ENCODE data around the gene C1QTNF3.
"Not testable (repeated sequence)": the region's sequence is repeated elsewhere in the genome, so short reads cannot be mapped to it uniquely, and the experiment has no call there.

Gene C1QTNF3, protein sequence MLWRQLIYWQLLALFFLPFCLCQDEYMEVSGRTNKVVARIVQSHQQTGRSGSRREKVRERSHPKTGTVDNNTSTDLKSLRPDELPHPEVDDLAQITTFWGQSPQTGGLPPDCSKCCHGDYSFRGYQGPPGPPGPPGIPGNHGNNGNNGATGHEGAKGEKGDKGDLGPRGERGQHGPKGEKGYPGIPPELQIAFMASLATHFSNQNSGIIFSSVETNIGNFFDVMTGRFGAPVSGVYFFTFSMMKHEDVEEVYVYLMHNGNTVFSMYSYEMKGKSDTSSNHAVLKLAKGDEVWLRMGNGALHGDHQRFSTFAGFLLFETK

DNA sequence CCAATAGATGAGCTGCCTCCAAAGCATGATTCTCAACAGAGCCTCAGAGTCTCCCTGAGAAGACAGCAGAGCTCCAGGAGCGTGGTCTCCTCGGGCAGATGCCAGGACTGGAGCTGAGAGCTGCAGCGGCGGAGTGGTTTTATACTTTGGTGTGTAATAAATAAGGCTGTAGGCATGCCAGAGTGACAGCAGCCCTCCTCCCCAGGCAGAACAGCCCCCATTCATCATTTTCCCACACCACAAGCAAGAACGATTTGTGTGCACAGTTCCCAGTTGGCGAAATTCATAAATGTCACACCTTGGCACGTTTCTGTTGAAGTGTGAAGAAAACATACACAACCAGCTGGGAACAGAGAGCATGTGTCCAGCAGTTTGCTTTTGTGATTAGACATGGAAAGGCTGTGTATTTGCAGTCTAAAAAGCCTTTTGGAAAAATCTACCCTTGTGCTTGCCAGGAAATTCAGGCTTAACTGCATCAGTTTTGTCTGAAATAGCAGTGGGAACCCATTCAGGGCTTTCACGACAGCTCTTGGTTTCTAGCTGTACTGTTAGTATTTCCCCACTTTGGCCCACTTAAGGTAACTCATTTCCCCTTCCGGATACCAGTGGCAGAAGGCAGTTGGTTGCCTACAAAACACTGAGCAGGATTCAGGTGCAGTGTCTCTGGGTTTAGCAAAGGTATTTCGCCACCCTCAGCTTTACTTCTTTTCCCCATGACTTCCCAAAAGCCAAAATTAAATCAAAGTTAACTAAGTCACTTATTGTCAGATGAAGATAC is at the start of gene C1QTNF3:
Gene C1QTNF3, minus strand, starts transcription at position 115 of the 778 bp plus-strand sequence. Its CDS starts 88 bp downstream, at position 27.
- DNase-seq = no peak

DNA sequence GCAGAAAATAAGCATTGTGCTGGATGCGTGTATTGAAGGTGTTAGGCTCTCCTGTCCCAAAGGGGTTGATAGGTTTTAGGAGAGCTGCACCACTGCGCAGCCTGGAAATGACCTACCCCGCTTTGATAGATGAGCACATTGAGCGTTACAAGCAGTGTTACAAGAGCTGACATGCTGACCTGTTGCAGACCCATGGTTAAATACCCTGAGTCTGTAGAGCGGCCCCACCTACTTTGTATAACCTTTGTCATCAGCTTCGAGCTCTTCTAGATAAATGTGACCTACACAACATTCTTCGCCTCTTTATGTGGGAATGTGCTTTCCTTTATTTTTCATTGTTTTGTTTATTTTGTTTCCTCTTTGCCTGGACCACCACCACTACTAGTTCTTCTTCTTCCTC is 48.0 kb upstream of the C1QTNF3 start:
- DNase-seq = not testable (repeated sequence)

DNA sequence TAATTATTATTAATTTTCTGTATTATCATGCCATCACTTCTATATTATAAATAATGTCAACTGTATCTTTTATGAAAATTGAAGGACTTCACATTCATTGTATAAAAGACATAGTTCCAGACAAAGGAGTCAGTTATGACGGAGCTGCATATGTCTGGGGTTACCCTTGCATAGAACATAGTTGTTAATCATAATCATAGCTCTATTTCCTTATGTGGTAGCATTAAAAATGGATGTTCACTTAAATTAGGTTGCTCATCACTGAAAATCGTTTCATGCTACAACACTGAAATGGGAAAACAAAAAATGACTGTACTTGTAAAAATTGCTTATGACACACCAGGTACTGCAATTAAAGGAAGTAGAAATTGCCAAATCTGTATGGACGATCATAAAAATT is 46.8 kb upstream of the C1QTNF3 start:
- not testable (repeated sequence) for DNase-seq

DNA sequence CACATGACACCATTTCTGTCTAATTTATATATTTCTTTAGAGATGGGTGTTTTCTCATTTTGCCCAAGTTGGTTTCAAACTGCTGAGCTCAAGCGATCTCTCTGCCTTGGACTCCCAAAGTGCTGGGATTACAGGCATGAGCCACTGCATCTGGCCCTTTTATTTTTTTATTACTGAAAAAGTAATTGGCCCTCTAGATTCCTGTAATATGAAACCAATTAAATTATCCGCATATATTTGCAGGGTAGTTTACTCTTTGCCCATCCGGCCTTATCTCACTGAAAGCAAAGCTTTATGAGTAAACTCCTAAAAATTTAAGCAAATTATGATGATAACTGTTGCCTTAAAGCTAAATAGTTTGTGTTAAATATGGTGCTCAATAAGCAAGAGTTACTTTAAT is 44.7 kb upstream of the C1QTNF3 start:
- not testable (repeated sequence) for DNase-seq

DNA sequence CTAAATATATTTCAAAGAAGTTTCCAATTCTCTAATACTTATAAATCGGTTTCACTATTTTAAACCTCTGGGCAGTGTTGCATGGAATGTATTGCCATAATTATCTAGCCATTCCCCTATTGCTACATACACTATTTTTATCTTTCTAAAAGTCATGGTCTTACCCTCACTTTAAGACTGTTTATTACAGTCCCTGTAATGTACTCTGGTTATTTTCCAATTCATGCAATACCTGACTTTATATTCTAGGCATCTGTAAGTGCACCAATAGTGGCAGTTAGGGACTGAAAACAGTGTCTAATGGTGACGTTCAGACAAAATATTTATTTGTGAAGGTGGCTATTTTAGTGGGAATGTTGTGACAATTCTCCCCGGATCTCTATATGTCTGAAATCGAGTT is 40.9 kb upstream of the C1QTNF3 start:
- not testable (repeated sequence) for DNase-seq

DNA sequence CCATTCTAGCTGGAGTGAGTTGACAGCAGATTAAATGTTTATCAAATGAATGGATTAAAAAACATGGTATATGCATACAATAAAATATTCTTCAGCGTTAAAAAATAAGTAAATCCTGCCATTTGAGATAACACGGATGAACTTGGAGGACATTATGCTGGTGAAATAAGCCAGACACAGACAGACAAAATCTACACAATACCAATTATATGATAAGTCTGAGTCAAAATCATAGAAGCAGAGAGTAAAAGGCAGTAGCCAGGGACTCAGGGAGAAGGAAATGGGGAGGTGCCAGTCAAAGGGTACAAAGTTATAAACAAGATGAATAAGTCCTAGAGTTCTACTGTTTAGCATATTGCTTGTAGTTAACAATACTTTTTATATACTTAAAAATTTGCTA is 36.5 kb upstream of the C1QTNF3 start:
- DNase-seq = not testable (repeated sequence)

DNA sequence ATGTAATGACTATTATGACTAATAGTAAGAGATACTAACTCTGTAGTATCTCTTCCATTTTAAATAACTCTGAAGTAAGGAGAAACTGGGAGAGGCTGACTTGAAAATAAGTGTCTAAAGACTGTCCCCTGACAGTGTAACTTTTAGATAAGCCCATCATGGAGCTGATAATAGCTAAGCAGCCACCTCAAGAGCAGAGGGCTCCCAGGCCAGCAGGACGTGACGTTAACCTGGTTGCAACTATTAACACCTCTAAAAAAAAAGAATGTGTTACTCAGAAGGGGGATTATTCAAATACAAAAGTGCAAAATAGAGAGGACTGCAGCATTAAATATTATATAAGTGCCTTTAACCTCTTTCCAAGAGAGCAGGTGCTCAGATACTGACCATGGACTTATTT is 34.6 kb upstream of the C1QTNF3 start:
- DNase-seq = not testable (repeated sequence)

DNA sequence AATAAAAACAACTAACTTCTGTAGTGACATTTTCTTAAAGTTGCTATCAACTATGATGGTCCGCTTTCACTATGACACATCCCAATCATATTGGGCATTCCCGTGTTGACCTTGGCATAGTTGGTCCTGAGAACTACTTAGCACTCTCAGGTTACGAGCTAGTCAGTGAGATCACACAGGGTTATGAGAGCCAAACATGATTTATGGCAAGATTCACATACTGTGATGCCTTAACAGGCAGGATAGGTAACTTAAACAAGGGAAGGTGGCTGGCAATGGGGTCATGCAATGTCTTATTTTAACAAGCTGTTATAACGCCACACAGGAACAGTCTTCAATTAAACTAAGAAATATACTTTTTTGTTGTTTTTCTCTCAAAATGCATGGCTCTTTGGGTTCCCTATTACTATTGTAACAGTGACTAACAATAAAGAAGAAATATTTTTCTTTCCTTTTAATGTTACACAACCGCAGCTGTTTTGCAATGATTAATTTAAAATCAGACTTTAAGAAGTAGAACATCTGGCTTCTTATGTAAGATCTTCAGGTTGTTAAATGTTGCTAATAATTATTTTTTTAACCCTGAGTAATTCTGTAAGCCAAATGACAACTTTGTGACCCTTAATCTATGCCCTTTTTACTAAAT is 33.8 kb upstream of the C1QTNF3 start:
- DNase-seq = not testable (repeated sequence)

DNA sequence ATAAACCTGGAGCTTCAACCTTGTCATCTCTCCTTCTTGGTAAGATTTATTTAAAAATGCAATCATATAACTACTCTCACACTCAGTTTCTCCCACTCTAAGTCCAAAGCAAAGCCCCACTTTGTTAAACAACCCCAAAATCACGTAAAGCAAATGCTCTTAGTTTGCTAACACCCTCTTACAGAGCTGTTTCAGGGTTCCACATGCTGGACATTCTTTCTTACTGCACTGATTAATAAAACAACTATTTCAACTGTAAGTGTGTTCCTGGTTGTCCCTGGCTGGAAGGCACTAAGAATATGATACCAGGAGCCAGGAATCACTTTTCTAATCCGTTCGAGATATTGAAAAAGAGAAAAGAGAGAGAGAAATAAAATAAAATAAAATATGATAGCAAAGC is 31.5 kb upstream of the C1QTNF3 start:
- DNase-seq = not testable (repeated sequence)

DNA sequence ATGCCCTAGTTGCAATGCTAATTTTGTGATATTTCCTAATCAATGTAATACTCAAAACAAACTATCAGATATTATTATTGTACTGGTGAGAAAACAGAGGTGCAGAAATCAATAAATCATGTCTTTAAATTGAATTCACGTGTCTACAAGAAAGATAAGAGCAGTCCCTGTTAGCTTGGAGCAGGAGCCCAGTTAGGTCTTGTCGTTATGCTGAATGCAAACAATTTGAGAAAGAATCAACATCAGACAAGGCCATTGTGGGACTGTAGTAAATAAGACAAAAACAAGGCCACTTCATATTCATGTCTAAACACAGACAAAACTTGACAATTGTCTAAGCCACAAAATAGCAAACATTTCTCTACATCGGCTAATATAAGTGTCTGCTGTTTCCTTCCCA is 31.1 kb upstream of the C1QTNF3 start:
- not testable (repeated sequence) for DNase-seq

DNA sequence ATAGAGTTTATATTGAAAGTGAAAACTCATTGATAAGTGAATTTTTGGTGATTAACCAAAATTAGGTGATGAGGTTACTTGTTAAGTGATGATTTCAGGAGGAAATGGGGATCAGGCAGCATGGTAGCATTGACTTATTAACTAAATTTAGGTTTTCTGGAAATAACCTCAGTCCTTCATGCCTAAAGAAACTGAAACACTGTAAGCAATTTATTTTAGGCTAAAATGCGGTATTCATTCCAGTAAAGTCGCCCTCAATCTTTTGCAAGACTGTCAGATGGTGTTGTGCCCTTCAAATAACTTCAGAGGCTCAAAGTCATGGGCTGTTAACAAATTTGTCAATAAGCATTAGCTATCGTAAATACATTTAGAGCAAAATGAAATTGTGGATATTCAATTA is 27.6 kb upstream of the C1QTNF3 start:
- not testable (repeated sequence) for DNase-seq

DNA sequence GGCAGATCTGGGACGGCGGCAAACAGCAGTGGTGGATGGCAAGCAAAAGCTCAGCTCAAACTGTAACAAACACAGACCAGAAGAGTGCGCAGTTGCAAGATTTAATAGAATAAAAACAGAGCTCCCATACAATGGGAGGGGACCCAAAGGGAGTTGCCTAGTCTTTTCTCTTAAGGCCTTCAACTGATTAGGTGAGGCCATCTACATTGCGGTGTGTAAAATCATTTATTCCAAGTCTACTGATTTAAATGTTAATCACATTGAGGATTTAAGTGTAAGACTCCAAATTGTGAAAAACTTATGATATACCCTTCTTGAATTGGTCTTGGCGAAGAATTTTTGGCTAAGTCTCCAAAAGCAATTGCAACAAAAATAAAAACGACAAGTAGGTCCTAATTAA is 21.6 kb upstream of the C1QTNF3 start:
- DNase-seq = no peak

DNA sequence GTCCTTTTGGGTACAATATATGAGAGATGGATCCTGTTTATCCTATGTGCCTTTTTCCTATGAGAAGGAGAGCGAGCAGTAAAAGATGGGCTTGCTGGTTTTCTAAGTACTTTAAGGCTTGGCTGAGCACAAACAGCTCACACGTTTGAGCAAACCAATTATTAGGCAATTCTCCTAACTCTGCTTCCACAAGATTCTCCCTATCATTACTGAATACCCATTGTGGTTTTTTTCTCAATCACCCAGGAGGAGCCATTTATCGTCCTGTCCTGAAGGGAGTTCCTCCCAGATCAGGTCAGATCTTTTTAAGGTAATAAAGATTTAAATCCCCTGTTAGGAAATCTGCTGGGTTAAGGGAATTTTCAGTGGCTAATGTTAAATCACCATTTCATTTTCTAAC is 19.4 kb upstream of the C1QTNF3 start:
- no peak for DNase-seq

DNA sequence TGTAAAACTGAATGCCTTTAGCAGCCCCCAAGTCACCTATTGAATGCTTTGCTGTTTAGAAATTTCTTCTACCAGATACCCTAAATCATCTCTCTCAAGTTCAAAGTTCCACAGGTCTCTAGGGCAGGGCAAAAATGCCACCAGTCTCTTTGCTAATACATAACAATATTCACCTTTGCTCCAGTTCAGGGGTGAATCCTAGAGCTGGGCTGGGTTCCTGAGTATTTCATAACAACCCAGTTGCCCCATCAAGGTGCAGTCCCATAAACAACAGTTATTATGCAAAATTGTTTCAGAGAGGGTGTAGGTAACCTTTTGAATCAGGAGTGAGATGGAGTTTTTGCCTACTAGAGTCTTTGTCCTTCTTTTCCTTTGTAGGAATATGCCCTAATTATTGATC is 19.0 kb upstream of the C1QTNF3 start:
- DNase-seq = no peak

DNA sequence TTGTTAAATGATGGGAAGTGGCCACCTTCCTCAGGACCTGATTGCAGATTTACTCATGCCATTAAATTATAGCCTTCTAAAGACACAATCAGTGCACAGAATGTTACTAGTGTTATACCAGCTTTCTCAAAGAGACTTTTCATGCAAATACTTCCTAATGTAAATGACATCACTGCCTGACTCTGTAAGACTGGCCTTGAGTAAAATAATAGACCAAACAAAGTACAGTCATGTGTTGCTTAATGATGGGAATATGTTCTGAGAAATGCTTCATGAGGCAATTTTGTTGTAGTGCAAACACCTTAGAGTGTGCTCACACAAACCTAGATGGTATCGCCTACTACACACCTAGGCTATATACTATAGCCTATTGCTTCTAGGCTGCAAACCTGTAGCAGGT is 17.0 kb upstream of the C1QTNF3 start:
- no peak for DNase-seq

DNA sequence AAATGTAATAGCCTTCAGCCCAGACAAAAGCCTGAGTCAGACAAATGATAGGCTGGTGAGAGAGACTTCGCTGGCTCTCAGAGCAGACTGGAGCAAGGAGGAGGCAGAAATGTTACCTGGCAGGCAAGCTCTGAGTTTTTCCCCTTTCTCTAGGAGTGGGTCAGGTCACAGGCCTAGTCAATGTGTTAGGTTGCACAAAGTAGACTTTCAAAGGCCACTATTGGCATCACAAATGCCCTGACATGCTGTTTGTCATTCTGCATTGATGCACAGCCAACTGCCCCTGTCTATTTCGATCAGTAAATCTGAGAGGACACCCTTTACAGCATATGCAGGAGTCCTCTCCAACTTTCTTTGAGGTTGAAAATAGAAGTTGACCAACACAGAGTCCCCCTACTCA is 15.5 kb upstream of the C1QTNF3 start:
- no peak for DNase-seq

DNA sequence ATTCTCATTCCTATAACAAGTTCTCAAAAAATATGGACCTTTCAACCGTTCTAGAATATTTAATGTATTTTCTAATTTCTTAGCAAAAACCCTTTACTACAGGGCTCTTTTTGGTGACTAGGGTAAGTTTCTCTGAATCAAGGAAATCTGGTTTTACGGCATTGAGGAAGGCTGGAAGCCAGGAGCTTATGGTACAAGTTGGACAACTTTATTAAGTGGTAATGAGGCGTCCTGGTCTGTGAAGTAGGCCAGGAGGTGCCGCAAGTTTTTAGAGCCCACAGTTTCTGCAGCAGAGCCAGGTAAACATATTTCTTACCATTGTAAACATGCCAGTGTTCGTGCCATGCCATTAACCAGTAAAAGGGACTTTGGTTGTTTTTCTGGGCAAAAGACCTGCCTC is 14.6 kb upstream of the C1QTNF3 start:
- no peak for DNase-seq

DNA sequence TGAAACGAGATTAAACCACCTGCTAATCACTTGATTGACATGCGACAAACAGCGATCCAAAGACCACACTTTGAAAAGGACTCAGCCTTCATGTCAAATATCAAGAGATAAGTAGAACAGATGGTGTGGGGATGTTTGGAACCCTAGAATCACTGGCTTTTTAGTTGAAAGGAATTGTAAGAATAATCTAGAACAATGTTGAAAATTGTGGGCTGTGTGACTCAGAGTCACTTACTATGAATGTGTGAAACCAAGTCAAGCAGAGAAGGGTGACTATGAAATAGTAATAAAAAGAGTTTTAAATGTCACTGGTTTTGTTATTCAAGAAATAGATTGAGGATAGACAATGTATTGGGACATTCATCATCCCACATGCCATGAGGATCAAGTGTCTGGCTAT is 14.1 kb upstream of the C1QTNF3 start:
- DNase-seq = no peak

DNA sequence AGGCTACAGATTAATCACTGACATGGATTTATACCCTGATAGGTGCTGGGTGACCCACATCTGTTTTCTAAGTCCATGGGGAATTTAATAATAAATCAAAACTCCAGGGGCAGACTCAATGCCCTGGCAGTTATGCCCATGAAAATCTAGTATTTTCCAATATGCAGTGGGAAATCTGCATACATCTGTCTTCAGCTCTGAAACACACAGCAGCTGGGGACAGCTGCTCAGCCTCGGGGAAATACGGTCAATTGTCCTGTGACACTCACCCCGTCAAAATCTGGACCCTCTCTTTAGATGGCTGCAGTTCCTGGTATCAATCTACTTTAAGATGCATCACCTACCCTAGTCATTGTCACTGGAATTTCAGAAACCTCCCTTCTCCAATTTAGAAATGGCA is 12.7 kb upstream of the C1QTNF3 start:
- DNase-seq = no peak

DNA sequence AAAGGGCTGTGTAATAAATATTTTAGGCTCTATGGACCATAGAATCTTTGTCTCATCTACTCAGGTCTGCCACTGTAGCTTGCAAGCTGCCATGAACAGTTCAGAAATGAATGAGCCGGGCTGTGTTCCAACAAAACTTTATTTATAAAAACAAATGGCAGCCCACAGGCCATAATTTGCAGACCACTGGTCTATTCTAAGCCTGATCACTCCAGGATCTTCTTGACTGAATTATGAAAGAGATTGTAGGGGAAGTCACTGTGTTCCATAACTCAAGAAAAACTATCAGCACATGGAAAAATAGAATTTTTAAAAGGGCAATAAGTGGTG is 11.4 kb upstream of the C1QTNF3 start:
- DNase-seq = no peak

DNA sequence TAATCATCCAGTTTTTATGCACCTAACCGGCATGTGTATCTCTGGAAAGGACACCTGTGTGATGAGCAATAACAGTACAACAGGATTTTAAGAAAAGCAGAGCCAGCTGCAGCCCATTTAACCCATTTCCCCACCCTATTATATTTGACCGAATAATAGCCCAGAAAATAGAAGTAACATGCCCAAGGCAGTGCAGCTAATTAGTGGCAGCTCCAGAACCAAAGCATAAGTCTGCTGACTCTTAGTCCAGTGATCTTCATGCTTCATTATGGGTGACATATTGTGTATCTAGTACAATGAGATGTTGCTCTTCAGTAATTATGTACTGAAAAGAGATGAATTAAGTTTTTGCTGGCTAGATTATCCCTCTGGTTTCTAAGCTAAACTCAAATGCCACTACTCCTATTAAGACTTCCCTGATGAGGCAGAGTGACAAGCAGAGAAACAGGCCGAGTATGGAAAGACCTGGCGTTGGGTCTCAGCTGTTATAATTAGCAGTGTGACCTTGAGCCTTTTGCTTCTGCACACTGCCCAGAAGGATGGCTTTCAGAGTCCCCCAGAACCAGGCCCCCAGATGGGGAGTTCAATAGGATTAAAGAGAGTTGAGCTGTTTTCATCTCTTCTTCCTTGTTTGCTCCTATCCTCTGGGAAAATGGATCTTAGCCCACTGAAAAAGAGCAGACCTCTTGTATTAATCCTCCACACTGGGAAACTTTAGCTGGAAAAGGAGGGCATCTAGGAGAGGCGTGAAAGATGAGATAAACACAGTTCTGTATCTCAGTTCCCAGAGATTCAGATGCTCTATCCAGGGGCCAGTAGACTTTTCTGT is 10.8 kb upstream of the C1QTNF3 start:
- DNase-seq = no peak

DNA sequence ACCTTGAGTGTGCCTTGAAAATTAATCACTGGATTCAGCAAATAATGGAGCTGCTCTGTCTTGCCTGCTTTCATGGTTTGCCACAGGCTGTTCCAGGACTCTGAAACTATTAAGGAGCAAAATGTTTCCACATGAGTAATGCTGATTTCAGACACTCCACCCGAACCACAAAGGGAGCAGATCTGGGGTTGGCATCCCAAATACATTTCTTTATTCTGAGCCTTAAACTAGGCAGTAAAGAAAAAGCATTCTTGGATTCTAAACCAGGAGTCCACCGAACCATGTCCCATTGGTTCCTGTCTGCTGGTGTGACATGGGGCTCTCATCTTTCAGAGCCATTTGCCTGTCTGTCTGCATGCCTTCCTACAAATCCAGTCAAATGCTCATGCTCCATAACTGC is 10.1 kb upstream of the C1QTNF3 start:
- DNase-seq = peak; percentile 84

DNA sequence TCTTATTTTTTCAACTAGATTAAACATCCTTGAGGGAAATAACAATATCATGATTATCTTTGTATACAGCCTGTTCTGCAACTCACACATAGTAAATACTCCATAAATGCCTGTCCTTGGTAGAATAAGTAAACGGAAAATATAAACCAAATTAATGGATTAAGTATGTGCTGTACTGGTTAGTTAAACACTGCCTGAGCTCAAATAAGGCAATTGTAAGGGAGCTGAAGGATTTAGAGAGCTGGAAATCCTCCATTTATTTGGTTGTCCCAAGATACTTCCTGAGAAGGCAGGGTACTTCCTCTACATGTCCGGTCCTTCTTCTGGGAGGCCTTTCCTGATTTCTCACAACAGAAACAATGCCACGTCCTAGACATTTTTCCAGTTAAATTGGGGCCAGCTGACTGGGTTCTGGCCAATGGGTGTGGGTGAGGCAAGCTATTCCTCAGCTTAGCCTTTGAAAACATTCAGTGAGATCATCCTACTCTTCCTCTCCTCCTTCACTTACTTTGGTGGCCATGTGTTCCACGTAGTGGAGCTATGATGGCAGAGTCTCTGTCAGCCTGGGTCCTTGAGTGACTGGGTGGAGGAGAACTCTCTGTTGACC is 8.5 kb upstream of the C1QTNF3 start:
- DNase-seq = no peak

Data from EL (cell line).